Keratinocyte (primary cell): Measurements from ENCODE around the gene TAOK3. TPM values are rescaled to one million over a fixed set of nuclear protein-coding genes. Genes with fewer than 3 reads are reported as not detected.
"Not testable (repeated sequence)": the region's sequence is repeated elsewhere in the genome, so short reads cannot be mapped to it uniquely, and the experiment has no call there.

Experiments used
- DNase-seq: peaks from one replicate; pipeline ENCODE4 v3.0.0-alpha.2; 2011; ENCODE audit warnings: low read depth, missing footprints, low spot score
- FAIRE-seq: peaks from 2 replicates; lab custom pipeline; 2011; peaks lifted over from hg19 to GRCh38; lab: Jason Lieb, UNC
- H2AFZ ChIP-seq: 2 replicates; pipeline ENCODE4 v1.6.0; 2012; ENCODE audit warnings: low read length, control low read depth, inconsistent platforms; ENCODE audit not compliant: control insufficient read depth
- H3K27ac ChIP-seq: 2 replicates; pipeline ENCODE4 v1.5.1; 2011; ENCODE audit warnings: low read length; ENCODE audit not compliant: control insufficient read depth, insufficient read depth
- H3K27me3 ChIP-seq: 3 replicates; pipeline ENCODE4 v1.6.0; 2011; ENCODE audit warnings: low read length; ENCODE audit not compliant: control insufficient read depth, insufficient read depth; ENCODE audit errors: extremely low read depth
- H3K36me3 ChIP-seq, 2 experiments: 2 replicates in 1 of 2; 3 replicates in 1 of 2; pipeline ENCODE4 v1.5.1; 2011; ENCODE audit warnings: low read length in 2 of 2, mild to moderate bottlenecking in 1 of 2; ENCODE audit not compliant: control insufficient read depth in 2 of 2, insufficient read depth in 2 of 2; ENCODE audit errors: extremely low read depth in 1 of 2
- H3K4me1 ChIP-seq: 3 replicates; pipeline ENCODE4 v1.5.1; 2011; ENCODE audit warnings: low read length; ENCODE audit not compliant: control insufficient read depth, insufficient read depth; ENCODE audit errors: extremely low read depth
- H3K4me2 ChIP-seq: 3 replicates; pipeline ENCODE4 v1.6.0; 2011; ENCODE audit warnings: low read depth, low read length; ENCODE audit not compliant: control insufficient read depth, insufficient read depth; ENCODE audit errors: extremely low read depth
- H3K4me3 ChIP-seq, 3 experiments: fragments of 200-600 bp in 1 of 3; sonication (generic) in 1 of 3; 2 replicates in 2 of 3; 3 replicates in 1 of 3; pipeline ENCODE4 v1.5.1; 2011 to 2016; ENCODE audit warnings: low read length in 3 of 3, mild to moderate bottlenecking in 3 of 3, control low read depth in 2 of 3, inconsistent platforms in 1 of 3, low read depth in 1 of 3, mixed read lengths in 1 of 3, mixed run types in 1 of 3, moderate library complexity in 1 of 3; ENCODE audit not compliant: control insufficient read depth in 2 of 3, insufficient read depth in 2 of 3; ENCODE audit errors: extremely low read depth in 1 of 3
- H3K79me2 ChIP-seq: 2 replicates; pipeline ENCODE4 v1.6.0; 2012; ENCODE audit warnings: low read length; ENCODE audit not compliant: control insufficient read depth, insufficient read depth
- H3K9ac ChIP-seq: 3 replicates; pipeline ENCODE4 v1.6.0; 2011; ENCODE audit warnings: low read length; ENCODE audit not compliant: control insufficient read depth, insufficient read depth; ENCODE audit errors: extremely low read depth
- H3K9me1 ChIP-seq: 3 replicates; pipeline ENCODE4 v1.6.0; 2011; ENCODE audit warnings: low read length; ENCODE audit not compliant: control insufficient read depth, insufficient read depth; ENCODE audit errors: extremely low read depth
- H3K9me3 ChIP-seq: 2 replicates; pipeline ENCODE4 v1.5.1; 2012; ENCODE audit warnings: low read depth, low read length; ENCODE audit not compliant: control insufficient read depth
- H4K20me1 ChIP-seq: 3 replicates; pipeline ENCODE4 v1.6.0; 2011; ENCODE audit warnings: low read length; ENCODE audit not compliant: control insufficient read depth, insufficient read depth; ENCODE audit errors: extremely low read depth
- EZH2 ChIP-seq: IDR thresholded peaks from one replicate; pipeline ENCODE4 v1.6.1; 2012; ENCODE audit warnings: inconsistent platforms, mild to moderate bottlenecking, low read length, moderate library complexity
- dilution Hi-C: fragments of 300-500 bp; cut with MboI; formaldehyde crosslinking; loops from one replicate; pipeline ENCODE4 v1.7.0; 2020; ENCODE audit warnings: low sequenced_read_pairs; ENCODE audit not compliant: extremely low pct_ligation_motif_present
- polyA plus RNA-seq, 5 experiments: library from polyadenylated mRNA; depleted of rRNA in 3 of 5; stranded (reverse) in 3 of 5; stranded (forward) in 1 of 5; unstranded in 1 of 5; fragments of >200 nt; gene quantifications; 1 replicate in 1 of 5; 2 replicates in 3 of 5; 3 replicates in 1 of 5; pipeline versions ENCODE4 v1.2.1 to v1.2.3, GENCODE V29; 2011 to 2012; ENCODE audit warnings: missing spikeins in 2 of 5, low read depth in 1 of 5, low replicate concordance in 1 of 5
- TF ChIP-seq, protein P1 (sequence below), 3 experiments: IDR thresholded peaks in 1 of 3; conservative IDR thresholded peaks in 1 of 3; optimal IDR thresholded peaks in 1 of 3; 2 replicates in 2 of 3; 3 replicates in 1 of 3; pipeline versions ENCODE3 to v1.5.1; 2011; ENCODE audit warnings: low read length in 3 of 3, mild to moderate bottlenecking in 3 of 3, moderate library complexity in 2 of 3, control low read depth in 1 of 3, inconsistent platforms in 1 of 3; ENCODE audit not compliant: insufficient read depth in 2 of 3; ENCODE audit errors: extremely low read depth in 1 of 3

The TAOK3 gene
- polyA plus RNA-seq, 1 donor (not counting 4 experiments of a cell fraction or from before 2014, with no cell fraction given) = 35.0 TPM

DNA sequence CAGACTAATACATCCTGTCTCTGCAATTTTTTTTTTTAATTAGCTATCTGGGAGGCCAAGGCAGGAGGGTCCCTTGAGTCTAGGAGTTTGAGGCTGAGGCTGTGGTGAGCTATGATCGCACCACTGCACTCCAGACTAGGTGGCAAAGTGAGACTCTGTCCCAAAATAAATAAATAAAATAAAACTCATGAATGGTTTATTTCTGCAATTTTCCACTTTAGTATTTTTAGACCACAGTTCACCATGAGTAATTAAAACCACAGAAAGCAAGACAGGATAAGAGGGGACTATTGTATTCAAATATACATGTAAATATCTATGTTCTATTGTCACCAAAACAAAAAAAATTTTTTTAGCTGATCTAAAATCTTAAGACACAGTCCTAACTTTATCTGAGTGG lies 17.8 kb downstream of the TAOK3 start:
- no peak overlapping the region for H3K27ac ChIP-seq
- H3K4me2 ChIP-seq = no peak overlapping the region
- H2AFZ ChIP-seq = no peak overlapping the region
- H3K4me1 ChIP-seq = peaks cover 21% of the 10 kb centered on the region
- no peaks in the 10 kb centered on the region for H3K9me3 ChIP-seq
- no peaks in the 10 kb centered on the region for H3K36me3 ChIP-seq
- H3K27me3 ChIP-seq = no peaks in the 10 kb centered on the region
- peaks cover 71% of the 10 kb centered on the region for H3K79me2 ChIP-seq
- no peak for TF ChIP-seq EZH2
- TF ChIP-seq, protein P1, sequence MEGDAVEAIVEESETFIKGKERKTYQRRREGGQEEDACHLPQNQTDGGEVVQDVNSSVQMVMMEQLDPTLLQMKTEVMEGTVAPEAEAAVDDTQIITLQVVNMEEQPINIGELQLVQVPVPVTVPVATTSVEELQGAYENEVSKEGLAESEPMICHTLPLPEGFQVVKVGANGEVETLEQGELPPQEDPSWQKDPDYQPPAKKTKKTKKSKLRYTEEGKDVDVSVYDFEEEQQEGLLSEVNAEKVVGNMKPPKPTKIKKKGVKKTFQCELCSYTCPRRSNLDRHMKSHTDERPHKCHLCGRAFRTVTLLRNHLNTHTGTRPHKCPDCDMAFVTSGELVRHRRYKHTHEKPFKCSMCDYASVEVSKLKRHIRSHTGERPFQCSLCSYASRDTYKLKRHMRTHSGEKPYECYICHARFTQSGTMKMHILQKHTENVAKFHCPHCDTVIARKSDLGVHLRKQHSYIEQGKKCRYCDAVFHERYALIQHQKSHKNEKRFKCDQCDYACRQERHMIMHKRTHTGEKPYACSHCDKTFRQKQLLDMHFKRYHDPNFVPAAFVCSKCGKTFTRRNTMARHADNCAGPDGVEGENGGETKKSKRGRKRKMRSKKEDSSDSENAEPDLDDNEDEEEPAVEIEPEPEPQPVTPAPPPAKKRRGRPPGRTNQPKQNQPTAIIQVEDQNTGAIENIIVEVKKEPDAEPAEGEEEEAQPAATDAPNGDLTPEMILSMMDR (optimal IDR thresholded peaks at IDR 0.05 in 1 of 3, IDR thresholded peaks at IDR 0.05 in 1 of 3, conservative IDR thresholded peaks at IDR 0.05 in 1 of 3; ENCODE audit: extremely low read depth in 1 of 3, insufficient read depth in 2 of 3, low read length in 3 of 3) = no peak
- H4K20me1 ChIP-seq = no peaks in the 10 kb centered on the region
- no peak overlapping the region for H3K4me3 ChIP-seq
- FAIRE-seq = no peak
- H3K9me1 ChIP-seq = no peaks in the 10 kb centered on the region
- no peak overlapping the region for H3K9ac ChIP-seq
- dilution Hi-C loops = no loop called here
- DNase-seq = no peak

DNA sequence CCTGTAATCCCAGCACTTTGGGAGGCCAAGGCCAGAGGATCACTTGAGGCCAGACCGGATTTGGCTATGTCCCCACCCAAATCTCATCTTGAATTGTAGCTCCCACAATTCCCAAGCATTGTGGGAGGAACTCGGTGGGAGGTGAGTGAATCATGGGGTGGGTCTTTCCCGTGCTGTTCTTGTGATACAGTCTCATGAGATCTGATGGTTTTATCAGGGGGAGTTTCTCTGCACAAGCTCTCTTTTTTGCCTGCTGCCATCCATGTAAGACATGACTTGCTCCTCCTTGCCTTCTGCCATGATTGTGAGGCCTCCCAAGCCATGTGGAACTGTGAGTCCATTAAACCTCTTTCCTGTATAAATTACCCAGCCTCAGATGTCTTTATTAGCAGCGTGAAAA lies 18.2 kb downstream of the TAOK3 start:
- FAIRE-seq, dilution Hi-C loops, H3K36me3 ChIP-seq, H3K9ac ChIP-seq, H3K9me1 ChIP-seq, H2AFZ ChIP-seq, H3K4me2 ChIP-seq, DNase-seq, H3K4me3 ChIP-seq, H4K20me1 ChIP-seq, H3K9me3 ChIP-seq, H3K27ac ChIP-seq, H3K27me3 ChIP-seq: not testable (repeated sequence)
- H3K4me1 ChIP-seq = peaks cover 19% of the 10 kb centered on the region
- H3K79me2 ChIP-seq = peaks cover 68% of the 10 kb centered on the region

DNA sequence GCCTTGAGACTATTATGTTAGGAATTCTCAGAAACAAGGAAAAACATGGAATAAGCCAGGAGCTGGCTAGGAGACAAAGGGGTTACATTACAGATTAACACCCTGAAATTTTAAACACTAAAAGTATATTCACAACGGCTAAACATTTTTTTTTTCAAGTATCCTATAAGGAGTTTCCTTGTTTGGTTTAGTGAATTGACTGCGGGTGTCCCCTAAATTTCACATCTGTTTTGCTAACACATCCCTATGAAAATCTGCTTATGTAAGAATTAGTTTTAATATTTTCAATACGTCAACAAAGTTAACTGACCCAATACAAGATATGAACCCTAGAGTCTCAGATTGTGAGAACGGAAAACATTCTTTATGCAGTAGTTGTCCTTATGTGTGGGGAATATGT lies 19.0 kb downstream of the TAOK3 start:
- dilution Hi-C loops = no loop called here
- Histone ChIP-seq H3K36me3 (no peaks in the 10 kb centered on the region), H3K9me3 (no peaks in the 10 kb centered on the region), H3K27ac (no peak overlapping the region), H3K4me1 (peaks cover 18% of the 10 kb centered on the region), H3K27me3 (no peaks in the 10 kb centered on the region), H4K20me1 (no peaks in the 10 kb centered on the region), H3K4me3 (no peak overlapping the region), H3K79me2 (peaks cover 64% of the 10 kb centered on the region), H3K4me2 (no peak overlapping the region), H3K9me1 (no peaks in the 10 kb centered on the region), H3K9ac (no peak overlapping the region), H2AFZ (no peak overlapping the region)
- FAIRE-seq (no peak), DNase-seq (no peak)
- TF ChIP-seq EZH2 = no peak
- TF ChIP-seq, protein P1 (optimal IDR thresholded peaks at IDR 0.05 in 1 of 3, IDR thresholded peaks at IDR 0.05 in 1 of 3, conservative IDR thresholded peaks at IDR 0.05 in 1 of 3; ENCODE audit: extremely low read depth in 1 of 3, insufficient read depth in 2 of 3, low read length in 3 of 3) = no peak
